Measurements from ENCODE around the gene SPHK2.

- TF ChIP-seq CTCF (conservative IDR thresholded peaks at IDR 0.05; ENCODE audit: low read length) (no peak), EZH2phosphoT487 (IDR thresholded peaks at IDR 0.05; ENCODE audit: borderline replicate concordance, low read depth, low read length) (no peak)
These were observed 47.7 kb upstream of the SPHK2 start for GRCh38 chr19:48571378-48572162.

Measured in OCI-LY7 (cell line).